Measurements from ENCODE around the gene DAZL. TPM values are rescaled to one million over a fixed set of nuclear protein-coding genes. Genes with fewer than 3 reads are reported as not detected.
A peak's percentile ranks its signal among the peaks of the same experiment; 100 is the strongest.

DAZL gene
- polyA plus RNA-seq, 5 donors, result 0.04 to 0.07 TPM; not detected in 3

DNA sequence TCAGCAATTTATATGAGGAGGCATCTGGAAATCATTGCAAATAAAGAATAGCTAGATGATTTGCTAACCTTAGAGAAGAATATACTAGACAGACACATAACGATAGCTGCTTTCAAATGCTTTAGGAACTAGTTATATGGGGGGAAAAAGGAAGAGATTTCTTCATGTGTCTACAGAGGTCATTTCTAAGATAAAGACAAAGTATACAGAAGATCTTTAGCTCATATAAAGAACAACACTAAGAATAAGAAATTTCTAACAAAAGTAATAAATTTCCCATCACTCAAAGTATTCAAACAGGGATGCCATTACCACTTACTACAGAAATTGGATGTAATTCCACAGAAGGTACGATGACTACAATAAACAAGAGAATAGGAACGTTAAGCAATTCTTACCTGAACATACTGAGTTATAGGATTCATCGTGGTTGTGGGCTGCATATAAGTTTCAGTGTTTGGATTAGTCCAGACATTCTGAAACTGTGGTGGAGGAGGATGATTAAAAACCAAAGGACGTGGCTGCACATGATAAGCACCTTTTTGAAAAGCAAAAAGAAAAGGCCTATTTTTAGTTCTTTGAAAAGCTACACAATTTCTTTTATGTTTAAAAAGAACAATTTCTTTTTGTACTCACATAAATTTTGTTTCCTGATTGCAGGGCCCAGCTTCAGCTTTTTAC lies 8.7 kb downstream of the DAZL start:
- DNase-seq, result no peak

DNA sequence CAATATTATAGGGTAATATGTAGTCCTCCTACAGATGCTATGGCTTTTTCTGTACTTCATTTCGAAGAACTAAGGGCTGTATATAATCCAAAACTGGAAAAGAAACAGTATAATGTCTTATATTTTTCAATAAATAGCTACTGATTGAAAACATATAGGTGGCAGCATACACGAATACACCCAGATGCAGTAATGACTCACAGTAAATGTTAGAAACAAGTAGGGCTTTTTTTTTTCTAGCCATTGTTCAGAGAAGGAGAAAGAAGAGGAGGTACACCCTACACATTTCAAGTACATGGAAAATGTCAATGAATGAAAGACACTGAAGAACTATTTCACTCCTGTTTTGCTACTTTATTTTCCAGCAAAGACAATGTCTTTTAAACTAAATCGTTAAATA lies 9.4 kb downstream of the DAZL start:
- no peak for DNase-seq

DNA sequence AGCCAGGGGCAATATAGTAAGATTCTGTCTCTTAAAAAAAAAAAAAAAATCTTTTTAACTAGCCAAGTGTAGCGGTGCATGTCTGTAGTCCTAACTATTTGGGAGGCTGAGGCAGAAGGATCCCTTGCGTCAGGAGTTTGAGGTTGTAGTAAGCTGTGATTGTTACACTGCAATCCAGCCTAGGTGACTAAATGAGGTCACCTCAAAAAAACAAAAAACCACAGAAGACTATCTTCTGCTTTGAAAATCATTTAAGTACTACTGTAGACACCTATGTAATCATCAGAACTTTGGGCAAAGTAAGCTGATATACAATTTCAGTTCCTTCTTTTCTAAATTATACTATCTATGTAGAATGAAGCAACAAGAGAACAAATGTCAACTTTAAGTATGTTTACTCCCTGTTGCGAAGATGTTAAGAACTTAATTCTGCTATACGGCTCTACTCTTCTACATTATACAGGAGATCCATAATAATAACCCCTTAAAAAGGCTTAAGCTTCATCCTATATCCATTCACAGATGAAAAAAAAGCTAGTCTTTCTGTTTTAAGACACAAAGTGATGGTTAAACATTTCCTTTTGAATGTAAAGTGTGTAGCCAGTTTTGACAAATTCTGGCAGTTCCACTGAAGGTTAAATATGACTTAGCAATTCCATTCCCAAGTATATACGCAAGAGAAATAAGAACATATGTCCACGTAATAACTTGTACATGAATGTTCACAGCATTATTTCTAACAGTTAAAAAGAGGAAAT lies 15.2 kb downstream of the DAZL start:
- DNase-seq, result no peak

DNA sequence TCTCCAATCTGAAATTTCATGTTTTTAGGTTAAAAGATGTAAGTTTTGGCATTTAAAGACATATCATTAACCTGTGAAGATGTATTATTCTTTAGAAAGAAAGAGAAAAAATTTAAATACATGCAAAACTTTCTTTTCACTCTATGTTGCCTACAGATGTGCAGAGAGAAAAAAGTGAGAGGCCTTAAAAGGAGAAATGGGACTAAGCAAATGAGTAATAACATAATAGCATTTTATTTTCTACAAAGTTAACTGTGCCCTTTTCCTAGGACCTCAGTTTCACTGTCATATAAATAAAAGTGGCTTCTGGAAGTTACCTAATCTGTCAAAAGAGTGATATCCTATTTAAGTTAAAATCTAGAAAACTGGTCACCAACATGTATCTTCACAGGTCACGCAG lies 16.1 kb downstream of the DAZL start:
- no peak for DNase-seq

DNA sequence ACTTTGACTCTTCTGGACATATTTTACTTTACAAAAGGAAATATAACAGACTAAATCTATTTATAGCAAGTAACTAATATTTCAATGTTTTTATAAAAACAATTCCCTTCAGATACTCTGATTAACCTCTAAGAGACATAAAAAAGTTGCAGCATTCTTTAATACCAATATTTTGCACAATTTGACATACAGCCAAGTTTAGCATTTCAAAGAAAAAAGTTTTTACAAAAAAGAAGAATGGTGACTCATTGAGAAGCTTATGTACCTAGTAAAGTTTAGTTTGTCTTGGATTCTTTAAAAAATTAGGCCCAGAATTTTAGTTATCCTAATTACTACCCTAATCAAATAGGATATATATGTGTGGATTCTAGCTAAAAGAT lies 17.6 kb downstream of the DAZL start:
- no peak for DNase-seq

DNA sequence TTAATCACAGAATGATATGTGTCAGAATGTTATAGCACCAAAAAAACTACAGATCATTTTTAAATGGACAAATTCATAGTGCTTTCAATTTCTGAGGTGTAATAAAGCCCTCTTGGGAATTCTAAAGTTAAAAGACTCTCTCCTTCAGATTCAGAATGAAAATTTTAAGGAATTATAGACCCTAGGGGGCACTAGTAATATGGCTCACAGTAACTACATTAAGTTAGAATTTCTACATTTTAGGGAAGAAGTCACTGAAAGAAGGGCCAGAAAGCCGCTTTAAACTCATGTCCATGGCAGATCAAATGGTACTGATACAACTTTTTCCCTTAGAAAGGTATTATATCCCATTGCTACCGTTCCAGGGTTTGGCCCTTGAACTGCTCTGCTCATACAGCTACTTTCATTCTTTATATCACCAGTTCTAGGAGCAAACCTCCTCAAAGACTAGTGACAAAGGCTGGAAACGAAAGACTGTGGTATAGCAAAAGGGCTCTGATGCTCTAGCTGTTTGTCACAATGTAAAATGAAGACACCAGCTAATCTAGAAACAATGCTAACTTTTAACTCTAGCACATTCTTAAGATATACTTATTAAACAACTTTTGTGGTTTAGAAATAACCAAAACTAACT lies 18.1 kb downstream of the DAZL start:
- no peak for DNase-seq

DNA sequence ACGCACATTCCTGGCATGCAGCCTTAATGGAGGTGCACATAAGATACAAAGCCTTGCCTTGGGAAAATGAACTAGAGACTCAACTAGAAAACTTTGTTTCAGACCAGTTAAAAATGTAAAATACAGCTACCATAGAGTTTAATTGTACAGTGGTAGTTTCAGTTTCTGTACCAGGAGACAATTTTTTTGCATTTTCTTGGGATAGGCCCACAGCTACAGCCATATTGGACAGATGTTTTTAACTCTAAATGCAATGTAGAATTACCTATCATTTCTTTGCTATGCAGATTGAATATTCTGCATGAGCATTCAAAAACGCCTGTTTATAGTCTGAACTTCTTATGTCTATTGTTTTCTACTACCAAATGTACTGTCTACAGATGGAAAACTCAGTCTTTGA lies 20.3 kb downstream of the DAZL start:
- DNase-seq, result no peak

DNA sequence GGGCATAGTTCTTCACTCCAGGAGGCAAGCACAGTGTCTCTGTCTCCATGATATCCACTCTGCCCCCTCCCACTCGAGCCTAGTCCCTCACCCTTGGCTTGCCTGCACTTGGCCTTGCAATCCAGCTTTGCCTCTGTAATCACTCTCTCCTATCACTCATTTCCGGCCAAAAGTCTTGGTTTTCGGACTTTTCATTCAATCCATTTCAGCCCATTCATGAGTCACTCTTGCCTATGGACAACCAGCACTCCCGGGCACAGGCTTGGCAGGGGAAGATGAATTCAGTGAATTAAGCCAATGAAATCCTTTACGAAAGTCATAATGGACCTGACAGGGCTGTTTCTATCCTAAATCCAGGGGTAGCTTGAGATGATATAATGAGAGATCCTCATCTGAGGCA lies 21.7 kb downstream of the DAZL start:
- no peak for DNase-seq

DNA sequence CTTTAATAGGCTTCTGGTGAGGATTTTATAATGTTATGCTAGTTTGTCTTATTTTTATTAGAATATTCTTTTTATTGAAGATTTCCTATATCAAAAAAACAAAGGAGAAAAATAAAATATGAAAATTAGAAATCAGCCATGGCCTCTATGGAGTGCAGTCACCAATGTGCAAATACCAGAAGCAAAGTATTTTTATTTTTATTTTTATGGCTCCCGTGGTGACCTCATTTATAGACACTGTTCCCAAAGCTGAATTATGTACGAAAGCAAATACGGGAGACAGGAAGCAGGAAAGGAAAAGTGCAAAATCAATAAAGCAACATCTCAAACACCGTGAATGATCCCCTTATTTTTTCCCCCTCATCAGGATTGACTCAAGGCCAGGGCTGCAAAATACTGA lies 35.1 kb downstream of the DAZL start:
- DNase-seq, result no peak

DNA sequence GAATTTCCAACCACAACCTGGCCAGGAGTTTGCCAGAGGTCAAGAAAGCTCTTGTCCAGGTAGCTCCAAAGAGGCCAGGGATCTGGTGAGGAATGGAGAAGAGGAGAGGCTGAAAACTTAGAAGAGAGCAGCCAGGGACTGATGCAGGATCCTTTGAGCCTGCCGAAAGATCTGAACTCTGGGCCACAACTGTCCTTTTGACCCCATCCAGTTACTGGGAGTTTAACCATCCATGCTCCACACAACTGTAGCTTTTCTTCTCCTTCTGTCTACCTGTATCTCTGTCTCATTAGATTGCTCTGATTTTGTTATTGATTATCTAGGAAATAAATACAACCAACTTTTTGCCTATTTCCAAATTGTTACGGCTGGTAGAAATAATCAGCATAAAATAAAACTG lies 36.7 kb downstream of the DAZL start:
- no peak for DNase-seq

DNA sequence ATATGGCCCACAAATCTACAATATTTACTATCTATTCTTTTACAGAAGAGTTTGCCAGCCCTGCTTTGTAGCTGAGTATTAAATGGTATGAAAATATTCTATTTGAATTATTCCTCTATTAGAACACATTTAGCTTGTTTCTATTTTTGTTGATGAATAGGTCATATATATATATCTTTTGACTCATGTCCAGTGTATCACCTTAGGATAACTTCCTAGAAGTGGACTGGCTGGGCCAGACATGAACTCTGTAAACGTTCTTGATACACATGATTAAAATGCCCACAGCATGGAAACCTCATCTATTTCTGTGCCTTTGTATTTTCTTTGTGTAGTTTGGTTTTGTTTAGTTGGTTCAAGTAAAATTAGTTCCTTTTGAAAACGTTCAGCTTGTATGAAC lies 37.1 kb downstream of the DAZL start:
- no peak for DNase-seq

DNA sequence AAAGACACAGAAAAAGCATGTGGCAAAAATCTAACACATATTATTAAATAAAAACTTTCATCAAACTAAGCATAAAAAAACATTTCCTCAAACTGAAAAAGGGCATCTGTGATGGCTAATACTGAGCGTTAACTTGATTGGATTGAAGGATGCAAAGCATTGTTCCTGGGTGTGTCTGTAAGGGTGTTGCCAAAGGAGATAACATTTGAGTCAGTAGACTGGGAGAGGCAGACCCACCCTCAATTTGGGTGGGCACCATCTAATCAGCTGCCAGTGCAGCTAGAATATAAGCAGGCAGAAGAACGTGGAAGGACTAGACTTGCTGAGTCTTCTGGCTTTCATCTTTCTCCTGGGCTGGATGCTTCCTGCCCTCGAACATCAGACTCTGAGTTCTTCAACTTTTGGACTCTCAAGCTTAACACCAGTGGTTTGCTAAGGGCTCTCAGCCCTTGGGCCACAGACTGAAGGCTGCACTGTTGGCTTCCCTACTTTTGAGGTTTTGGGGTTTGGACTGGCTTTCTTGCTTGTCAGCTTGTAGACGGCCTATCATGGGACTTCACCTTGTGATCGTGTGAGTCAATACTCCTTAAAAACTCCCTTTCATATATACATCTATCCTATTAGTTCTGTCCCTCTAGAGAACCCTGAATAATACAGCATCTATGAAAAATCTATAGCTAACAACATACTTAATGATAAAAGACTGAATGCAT lies 45.4 kb downstream of the DAZL start:
- DNase-seq, result no peak

DNA sequence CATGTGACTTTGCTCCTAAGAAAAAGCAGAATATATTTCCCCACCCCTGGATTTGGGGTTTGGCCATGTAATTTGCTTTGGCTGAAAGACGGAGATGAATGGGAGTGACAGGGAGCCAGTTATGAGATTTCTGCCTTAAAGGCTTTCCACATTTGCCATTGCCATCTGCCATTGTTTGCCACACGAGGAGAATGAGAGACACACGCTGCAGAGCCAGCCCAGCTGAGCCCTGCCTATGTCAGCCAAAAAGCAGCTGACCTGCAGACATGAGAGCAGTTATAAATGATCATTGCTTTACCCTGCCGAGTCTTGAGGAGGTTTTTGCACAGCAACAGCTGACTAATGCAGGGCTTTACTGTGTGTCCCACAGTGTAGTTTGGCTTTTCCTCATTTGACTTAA lies 51.1 kb downstream of the DAZL start:
- no peak for DNase-seq

DNA sequence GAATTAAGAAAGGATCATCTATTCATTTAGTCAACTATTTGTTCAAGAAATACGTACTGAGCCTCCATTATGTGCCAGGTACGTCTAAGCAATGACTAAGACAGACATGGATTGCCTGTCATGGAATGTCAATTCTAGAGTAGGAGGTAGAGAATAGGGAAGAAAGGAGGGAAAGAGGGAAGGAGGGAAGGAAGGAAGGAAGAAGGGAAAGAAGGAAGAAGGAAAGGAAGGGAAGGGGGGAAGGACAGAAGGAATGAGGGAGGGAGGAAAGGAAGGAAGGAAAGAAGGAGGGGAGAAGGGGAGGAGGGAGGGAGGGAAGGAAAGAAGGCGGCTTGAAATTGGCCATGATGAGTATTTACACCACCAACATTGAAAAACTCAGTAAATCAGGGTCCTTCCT lies 52.5 kb downstream of the DAZL start:
- no peak for DNase-seq

DNA sequence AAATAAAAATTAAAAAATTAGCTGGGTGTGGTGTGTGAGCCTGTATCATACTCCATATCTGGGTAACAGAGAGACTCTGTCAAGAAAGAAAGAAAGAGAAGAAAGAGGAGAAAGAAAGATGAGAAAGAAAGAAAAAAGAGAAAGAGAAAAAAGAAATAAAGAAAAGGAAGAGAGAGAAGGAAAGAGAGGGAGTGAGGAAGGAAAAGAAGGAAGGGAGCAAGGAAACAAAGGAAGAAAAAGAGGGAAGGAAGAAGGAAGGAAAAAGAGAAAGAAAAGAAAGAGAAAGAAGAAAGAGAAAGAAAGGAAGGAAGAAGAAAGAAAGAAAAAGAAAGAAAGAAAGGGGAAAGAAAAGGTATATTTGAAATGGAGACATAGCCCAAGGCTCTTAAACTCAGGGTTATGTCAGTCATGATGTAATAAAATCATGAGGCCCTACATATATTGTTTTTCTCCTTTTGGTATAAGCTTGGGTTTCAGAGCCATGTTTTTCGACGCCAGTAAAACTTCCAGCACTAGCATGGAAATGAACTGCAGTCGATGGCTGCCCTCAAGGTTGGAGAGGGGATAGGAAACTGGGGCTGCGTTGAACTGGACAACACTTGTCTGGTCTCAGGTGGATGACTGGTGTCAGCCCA lies 53.8 kb downstream of the DAZL start:
- DNase-seq, result no peak

DNA sequence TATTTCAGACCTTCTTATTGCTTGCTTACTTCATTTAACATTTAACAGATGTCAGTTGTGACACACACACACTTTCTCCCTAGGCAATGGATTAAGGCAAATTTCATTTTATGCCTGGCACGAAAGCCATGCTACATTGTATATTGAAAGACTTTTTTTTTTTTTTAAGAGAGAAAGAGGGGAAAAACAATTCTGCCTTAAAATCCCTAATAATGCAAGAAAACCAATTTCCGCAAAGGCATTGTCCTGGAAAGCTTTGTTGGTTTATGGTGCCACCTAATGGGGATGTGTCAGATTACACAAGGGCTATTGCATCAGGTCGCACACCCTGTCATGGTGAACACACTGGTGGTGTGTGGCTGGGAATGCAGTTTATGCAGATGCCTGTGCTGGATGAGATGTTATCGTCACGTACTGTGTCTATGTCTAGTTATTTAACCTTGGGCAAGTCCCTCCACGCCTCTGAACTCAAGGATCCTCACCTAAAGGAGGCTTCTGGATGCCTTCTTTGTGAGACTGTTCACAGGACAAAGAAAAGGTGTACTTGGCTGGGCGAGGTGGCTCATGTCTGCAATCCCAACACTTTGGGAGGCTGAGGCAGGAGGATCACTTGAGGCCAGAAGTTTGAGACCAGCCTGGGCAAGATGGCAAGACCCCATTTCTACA lies 54.4 kb downstream of the DAZL start:
- DNase-seq, result peak; percentile 75 to 86

DNA sequence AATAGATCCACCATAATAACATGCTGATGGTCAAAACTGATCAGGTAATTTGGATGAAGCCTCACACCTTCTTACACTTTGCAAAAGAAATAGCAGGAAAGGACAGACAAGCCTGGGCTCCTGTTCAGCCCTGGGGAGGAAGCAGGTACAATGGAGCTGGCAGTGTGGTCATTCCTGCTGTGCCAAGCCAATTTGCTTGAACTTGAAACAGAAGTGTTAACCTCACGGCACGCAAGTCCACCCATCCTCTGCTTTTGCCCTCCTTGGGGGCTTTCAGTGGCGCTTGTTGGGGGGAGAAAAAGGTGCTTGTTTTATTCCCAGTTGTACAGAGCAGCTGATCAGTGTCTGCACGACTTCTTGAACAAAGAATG lies 54.9 kb downstream of the DAZL start:
- DNase-seq, result no peak

DNA sequence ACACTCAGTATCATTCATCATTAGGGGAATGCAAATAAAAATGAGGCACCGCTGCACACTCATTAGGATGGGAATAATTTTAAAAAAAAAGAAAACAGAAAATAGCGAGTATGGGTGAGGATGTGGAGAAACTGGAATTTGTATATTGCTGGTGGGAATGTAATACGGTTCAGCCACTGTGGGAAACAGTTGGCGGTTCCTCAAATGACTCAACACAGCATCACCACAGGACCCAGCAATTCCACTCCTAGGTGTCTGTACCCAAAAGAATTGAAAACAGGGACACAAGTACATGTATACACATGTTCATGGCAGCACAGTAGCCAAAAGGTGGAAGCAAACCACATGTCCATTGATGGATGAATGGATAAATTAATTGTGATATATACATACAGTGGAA lies 56.5 kb downstream of the DAZL start:
- no peak for DNase-seq

DNA sequence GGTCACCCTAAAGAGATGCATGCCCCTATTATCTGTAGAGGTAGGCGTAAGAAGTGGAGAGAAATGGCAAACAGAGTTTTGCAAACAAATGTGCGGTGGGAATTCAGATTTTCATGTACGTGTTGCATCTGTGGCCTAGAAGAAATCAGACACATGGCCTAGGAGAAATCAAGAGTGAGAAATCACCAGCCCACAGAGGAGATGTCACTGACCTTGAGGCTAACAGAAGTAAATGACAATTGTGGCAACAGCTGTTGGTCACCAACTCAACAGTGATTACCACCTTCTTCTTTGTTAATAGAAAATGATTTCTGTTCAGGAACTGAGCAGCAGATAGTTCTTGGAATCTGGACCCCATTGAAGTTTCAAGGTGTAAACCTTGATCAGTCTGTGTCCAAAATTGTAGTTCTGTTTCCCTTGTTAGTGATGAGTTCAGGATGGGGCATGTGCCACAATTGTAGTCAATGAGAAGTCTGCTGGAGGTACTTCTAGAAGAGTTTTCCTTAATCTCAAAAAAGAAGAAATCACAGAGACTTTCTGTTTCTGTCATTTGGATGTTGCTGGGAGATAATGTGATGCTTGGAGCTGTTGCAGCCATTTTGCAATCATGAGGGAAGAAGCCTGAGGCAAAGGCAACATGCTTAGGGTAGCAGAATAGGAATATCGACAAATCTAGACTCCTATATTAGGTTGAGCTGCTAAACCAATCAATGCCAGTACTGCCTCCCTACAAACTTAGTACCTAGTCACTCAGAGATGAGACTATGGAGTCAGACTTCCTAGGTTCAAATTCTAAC lies 57.5 kb downstream of the DAZL start:
- no peak for DNase-seq

DNA sequence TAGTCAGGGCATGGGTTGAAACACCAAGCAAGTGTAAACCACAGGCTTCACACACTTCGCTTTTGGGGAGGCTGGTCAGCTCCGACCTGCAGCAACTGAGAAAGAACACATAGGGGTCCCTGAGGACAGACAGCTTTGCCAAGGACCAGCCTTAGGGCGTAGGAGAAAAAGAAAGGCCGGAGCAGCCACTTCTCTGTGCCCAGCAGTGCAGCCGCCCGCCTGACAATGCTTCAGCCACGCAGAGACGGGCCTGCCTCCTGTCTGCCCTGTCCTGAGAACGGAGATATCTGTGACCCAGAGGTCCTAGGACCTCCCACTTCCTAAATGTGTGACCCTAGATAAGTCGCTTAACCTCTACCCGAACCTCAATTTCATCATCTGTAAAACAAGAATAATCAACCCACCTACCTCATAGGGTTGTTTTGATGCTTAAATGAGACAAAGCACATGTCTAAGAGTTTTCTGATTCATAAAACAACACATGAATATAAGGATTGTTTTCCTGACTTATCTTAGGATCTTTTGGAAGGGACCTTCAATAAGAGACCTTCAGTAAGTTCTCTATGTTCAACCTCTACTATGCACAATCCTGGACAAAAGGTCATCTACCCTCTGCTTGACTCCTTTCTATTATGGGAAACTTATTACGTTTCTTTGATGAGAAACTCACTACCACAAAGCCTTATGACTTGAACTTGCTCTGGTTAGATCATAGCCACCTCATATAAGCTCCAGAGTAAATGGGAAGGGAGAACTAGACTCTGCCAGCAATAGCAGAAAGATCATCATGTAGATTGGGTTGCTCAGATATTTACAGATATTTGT lies 58.8 kb downstream of the DAZL start:
- DNase-seq, result no peak
